ENCODE results near the gene NETO2. TPM values are rescaled to one million over a fixed set of nuclear protein-coding genes. Genes with fewer than 3 reads are reported as not detected.
A peak's percentile ranks its signal among the peaks of the same experiment; 100 is the strongest.
"Not testable (repeated sequence)": the region's sequence is repeated elsewhere in the genome, so short reads cannot be mapped to it uniquely, and the experiment has no call there.

NETO2 gene
- total RNA-seq (2014; rRNA removed; shearing (Covaris generic)) (0.05 TPM in 1 of 2 replicates, not detected in the other), total RNA-seq (2022) (0.11 and 0.15 TPM in 2 replicates), Bru-seq, nascent RNA (percentile 28 among the genes with signal in this experiment), BruChase-seq, experiment 1, labeled RNA remaining after a 6-hour chase (percentile 22 among the genes with signal in this experiment), BruChase-seq, experiment 2, labeled RNA remaining after a 2-hour chase (percentile 27 among the genes with signal in this experiment)
- long read RNA-seq, full-length matches to known transcripts = 1 of 1 reads
- long read RNA-seq, partial matches to known transcripts = 0 of 1 reads
- long read RNA-seq, other reads (novel, unspliced or antisense) = 0 of 1 reads

GRCh38 chr16:47143677-47144558 lies at the start of gene NETO2:
NETO2 (minus strand) TSS chr16:47143945; CDS start chr16:47143612, 333 bp downstream.
- no peak within 1 kb of the TSS for H3K27ac ChIP-seq (ENCODE audit: low read depth, low read length, poor library complexity, severe bottlenecking)
- no peaks in the 10 kb centered on the region for H3K9me3 ChIP-seq (ENCODE audit: low read length)
- BruUV-seq (replicated peaks) = no TSS peak
- ChIA-PET CTCF (ENCODE audit: unreplicated experiment) (interaction anchor here (0.6 kb wide), 1 partner anchor 107 kb away, joined by 3 read pairs; no protein-coding TSS in a partner anchor), POLR2A (no interaction called here)
- peak; percentile 16 for DNase-seq (ENCODE audit: low spot score)
- TF ChIP-seq EZH2phosphoT487 (IDR thresholded peaks at IDR 0.05; ENCODE audit: borderline replicate concordance, low read depth, low read length) = no peak
- TF ChIP-seq CTCF (conservative IDR thresholded peaks at IDR 0.05; ENCODE audit: low read length) = peak; percentile 27
- H3K79me2 ChIP-seq (ENCODE audit: insufficient read depth, low read depth, low read length) = no peaks in the 10 kb centered on the region
- H3K4me1 ChIP-seq (ENCODE audit: insufficient read depth, low read length, poor library complexity, severe bottlenecking) = peaks cover 19% of the 10 kb centered on the region
- 0 out of 2 replicates have a peak within 1 kb of the TSS, but pooled peaks have one; percentile 27 for H2AFZ ChIP-seq (ENCODE audit: low read length)
- peak within 1 kb of the TSS; percentile 59 for H3K4me3 ChIP-seq (ENCODE audit: low read depth, low read length, poor library complexity, severe bottlenecking)
- intact Hi-C loops (cut with micrococcal nuclease; ENCODE audit: unreplicated experiment) = loop anchor here (2.0 to 10.0 kb wide), 5 partner anchors 171 to 1021 kb away; partner anchors contain the start of genes ITFG1 and PHKB
- no peaks in the 10 kb centered on the region for H4K20me1 ChIP-seq (ENCODE audit: insufficient read depth, low read length)
- no peaks in the 10 kb centered on the region for H3K36me3 ChIP-seq (ENCODE audit: insufficient read depth, low read length)
- no peaks in the 10 kb centered on the region for H3K9me2 ChIP-seq (ENCODE audit: insufficient read depth, low read length)
- H3K4me2 ChIP-seq (ENCODE audit: low read length) = peak within 1 kb of the TSS; percentile 72

- Histone ChIP-seq H4K20me1 (ENCODE audit: insufficient read depth, low read length) (no peaks in the 10 kb centered on the region), H3K4me2 (ENCODE audit: low read length) (no peak overlapping the region), H3K27ac (ENCODE audit: low read depth, low read length, poor library complexity, severe bottlenecking) (no peak overlapping the region), H2AFZ (ENCODE audit: low read length) (no peak overlapping the region), H3K4me1 (ENCODE audit: insufficient read depth, low read length, poor library complexity, severe bottlenecking) (no peaks in the 10 kb centered on the region), H3K9me2 (ENCODE audit: insufficient read depth, low read length) (no peaks in the 10 kb centered on the region), H3K4me3 (ENCODE audit: low read depth, low read length, poor library complexity, severe bottlenecking) (no peak overlapping the region), H3K79me2 (ENCODE audit: insufficient read depth, low read depth, low read length) (no peaks in the 10 kb centered on the region), H3K36me3 (ENCODE audit: insufficient read depth, low read length) (no peaks in the 10 kb centered on the region), H3K9me3 (ENCODE audit: low read length) (no peaks in the 10 kb centered on the region)
- no peak for TF ChIP-seq EZH2phosphoT487 (IDR thresholded peaks at IDR 0.05; ENCODE audit: borderline replicate concordance, low read depth, low read length)
- no peak for TF ChIP-seq CTCF (conservative IDR thresholded peaks at IDR 0.05; ENCODE audit: low read length)
- intact Hi-C loops (cut with micrococcal nuclease; ENCODE audit: unreplicated experiment) = no loop called here
- no TSS peak for BruUV-seq (replicated peaks)
- ChIA-PET POLR2A (no interaction called here), CTCF (ENCODE audit: unreplicated experiment) (no interaction called here)
- no peak for DNase-seq (ENCODE audit: low spot score)
These were observed 38.6 kb upstream of the NETO2 start for GRCh38 chr16:47182318-47182717.

- H3K27ac ChIP-seq (ENCODE audit: low read depth, low read length, poor library complexity, severe bottlenecking); DNase-seq (ENCODE audit: low spot score); H3K4me1 ChIP-seq (ENCODE audit: insufficient read depth, low read length, poor library complexity, severe bottlenecking); H4K20me1 ChIP-seq (ENCODE audit: insufficient read depth, low read length); BruUV-seq (replicated peaks); H3K79me2 ChIP-seq (ENCODE audit: insufficient read depth, low read depth, low read length); H2AFZ ChIP-seq (ENCODE audit: low read length); H3K4me2 ChIP-seq (ENCODE audit: low read length); CTCF ChIA-PET (ENCODE audit: unreplicated experiment); POLR2A ChIA-PET; H3K4me3 ChIP-seq (ENCODE audit: low read depth, low read length, poor library complexity, severe bottlenecking); H3K9me3 ChIP-seq (ENCODE audit: low read length); intact Hi-C loops (cut with micrococcal nuclease; ENCODE audit: unreplicated experiment); H3K36me3 ChIP-seq (ENCODE audit: insufficient read depth, low read length); H3K9me2 ChIP-seq (ENCODE audit: insufficient read depth, low read length): not testable (repeated sequence)
These were observed 37.3 kb upstream of the NETO2 start for GRCh38 chr16:47181066-47181465.

Measured in OCI-LY7 (cell line).